Mesenchymal stem cell (in vitro differentiated cells and primary cell): ENCODE results near the gene FHL1.
A peak's percentile ranks its signal among the peaks of the same experiment; 100 is the strongest.

Experiments
- DNase-seq: peaks from one replicate; pipeline ENCODE4 v3.0.0-alpha.2; 2013
- H2AFZ ChIP-seq: one replicate; pipeline ENCODE4 v1.6.1; 2013; ENCODE audit warnings: low read depth, mild to moderate bottlenecking, control low read depth, inconsistent platforms, low read length, moderate library complexity
- H2AK5ac ChIP-seq: 2 replicates; pipeline ENCODE4 v1.6.1; 2013; ENCODE audit warnings: low read length, moderate library complexity, mild to moderate bottlenecking, inconsistent platforms; ENCODE audit not compliant: severe bottlenecking
- H2BK120ac ChIP-seq: one replicate; pipeline ENCODE4 v1.6.1; 2013; ENCODE audit warnings: low read depth, mild to moderate bottlenecking, inconsistent platforms, low read length, moderate library complexity
- H2BK12ac ChIP-seq, 2 experiments: one replicate each; pipeline ENCODE4 v1.6.1; 2013; ENCODE audit warnings: inconsistent platforms in 2 of 2, low read length in 2 of 2, mild to moderate bottlenecking in 2 of 2, moderate library complexity in 2 of 2, control low read depth in 1 of 2
- H2BK15ac ChIP-seq: one replicate; pipeline ENCODE4 v1.6.1; 2013; ENCODE audit warnings: mild to moderate bottlenecking, low read depth, inconsistent platforms; ENCODE audit not compliant: poor library complexity, severe bottlenecking
- H2BK5ac ChIP-seq: 2 replicates; pipeline ENCODE4 v1.6.1; 2013; ENCODE audit warnings: low read depth, mild to moderate bottlenecking, low read length, control low read depth, inconsistent platforms; ENCODE audit not compliant: poor library complexity, severe bottlenecking
- H3K14ac ChIP-seq, 2 experiments: one replicate each; pipeline ENCODE4 v1.6.1; 2013; ENCODE audit warnings: inconsistent platforms in 2 of 2, low read length in 2 of 2, control low read depth in 1 of 2, mild to moderate bottlenecking in 1 of 2, moderate library complexity in 1 of 2
- H3K18ac ChIP-seq, 2 experiments: one replicate each; pipeline ENCODE4 v1.6.1; 2013; ENCODE audit warnings: inconsistent platforms in 2 of 2, low read length in 2 of 2, control low read depth in 1 of 2, low read depth in 1 of 2, mild to moderate bottlenecking in 1 of 2
- H3K23ac ChIP-seq, 2 experiments: one replicate each; pipeline ENCODE4 v1.6.1; 2013; ENCODE audit warnings: inconsistent platforms in 2 of 2, low read length in 2 of 2, mild to moderate bottlenecking in 2 of 2, moderate library complexity in 2 of 2, control low read depth in 1 of 2
- H3K27ac ChIP-seq: 2 replicates; pipeline ENCODE4 v1.5.1; 2013; ENCODE audit warnings: mild to moderate bottlenecking, moderate library complexity, low read length, control low read depth, inconsistent platforms; ENCODE audit not compliant: poor library complexity, severe bottlenecking
- H3K27me3 ChIP-seq, 2 experiments: 2 replicates each; pipeline versions ENCODE4 v1.6.1 to v1.7.0; 2013; ENCODE audit warnings: low read length in 2 of 2, mild to moderate bottlenecking in 2 of 2, moderate library complexity in 2 of 2, control low read depth in 1 of 2, inconsistent platforms in 1 of 2; ENCODE audit not compliant: control insufficient read depth in 1 of 2, insufficient read depth in 1 of 2
- H3K36me3 ChIP-seq, 2 experiments: 2 replicates each; pipeline versions ENCODE4 v1.6.1 to v1.7.0; 2013; ENCODE audit warnings: low read length in 2 of 2, control low read depth in 1 of 2, inconsistent platforms in 1 of 2, low read depth in 1 of 2, mild to moderate bottlenecking in 1 of 2; ENCODE audit not compliant: insufficient read depth in 2 of 2, control insufficient read depth in 1 of 2
- H3K4ac ChIP-seq, 2 experiments: one replicate each; pipeline ENCODE4 v1.6.1; 2013; ENCODE audit warnings: inconsistent platforms in 2 of 2, low read length in 2 of 2, mild to moderate bottlenecking in 2 of 2, moderate library complexity in 2 of 2, control low read depth in 1 of 2, low read depth in 1 of 2
- H3K4me1 ChIP-seq: 2 replicates; pipeline ENCODE4 v1.6.1; 2013; ENCODE audit warnings: low read depth, low read length, control low read depth; ENCODE audit not compliant: control insufficient read depth, insufficient read depth
- H3K4me2 ChIP-seq: 2 replicates; pipeline ENCODE4 v1.6.1; 2013; ENCODE audit warnings: low read length, mild to moderate bottlenecking, inconsistent platforms; ENCODE audit not compliant: poor library complexity, severe bottlenecking
- H3K4me3 ChIP-seq, 2 experiments: 2 replicates each; pipeline versions ENCODE4 v1.5.1 to v1.7.0; 2013; ENCODE audit warnings: low read length in 2 of 2, mild to moderate bottlenecking in 2 of 2, control low read depth in 1 of 2, low read depth in 1 of 2; ENCODE audit not compliant: insufficient read depth in 1 of 2
- H3K79me1 ChIP-seq: replicated peaks from 2 replicates; pipeline ENCODE4 v1.6.1; 2013; ENCODE audit warnings: mild to moderate bottlenecking, control low read depth, low read length, inconsistent platforms; ENCODE audit not compliant: poor library complexity, severe bottlenecking
- H3K9ac ChIP-seq: 2 replicates; pipeline ENCODE4 v1.7.0; 2013; ENCODE audit warnings: mild to moderate bottlenecking, low read length, moderate library complexity
- H3K9me3 ChIP-seq: 2 replicates; pipeline ENCODE4 v1.7.0; 2013; ENCODE audit warnings: mild to moderate bottlenecking, low read length; ENCODE audit not compliant: control insufficient read depth
- H4K8ac ChIP-seq: one replicate; pipeline ENCODE4 v1.6.1; 2013; ENCODE audit warnings: inconsistent platforms, mild to moderate bottlenecking, low read length, moderate library complexity
- H4K91ac ChIP-seq: one replicate; pipeline ENCODE4 v1.6.1; 2013; ENCODE audit warnings: mild to moderate bottlenecking, low read length, inconsistent platforms
- WGBS: methylation state at CpG from one replicate; pipeline ENCODE4 v1.1.7; 2013; ENCODE audit warnings: mixed read lengths; 5-methylcytosine and 5-hydroxymethylcytosine counted together

The FHL1 gene

DNA sequence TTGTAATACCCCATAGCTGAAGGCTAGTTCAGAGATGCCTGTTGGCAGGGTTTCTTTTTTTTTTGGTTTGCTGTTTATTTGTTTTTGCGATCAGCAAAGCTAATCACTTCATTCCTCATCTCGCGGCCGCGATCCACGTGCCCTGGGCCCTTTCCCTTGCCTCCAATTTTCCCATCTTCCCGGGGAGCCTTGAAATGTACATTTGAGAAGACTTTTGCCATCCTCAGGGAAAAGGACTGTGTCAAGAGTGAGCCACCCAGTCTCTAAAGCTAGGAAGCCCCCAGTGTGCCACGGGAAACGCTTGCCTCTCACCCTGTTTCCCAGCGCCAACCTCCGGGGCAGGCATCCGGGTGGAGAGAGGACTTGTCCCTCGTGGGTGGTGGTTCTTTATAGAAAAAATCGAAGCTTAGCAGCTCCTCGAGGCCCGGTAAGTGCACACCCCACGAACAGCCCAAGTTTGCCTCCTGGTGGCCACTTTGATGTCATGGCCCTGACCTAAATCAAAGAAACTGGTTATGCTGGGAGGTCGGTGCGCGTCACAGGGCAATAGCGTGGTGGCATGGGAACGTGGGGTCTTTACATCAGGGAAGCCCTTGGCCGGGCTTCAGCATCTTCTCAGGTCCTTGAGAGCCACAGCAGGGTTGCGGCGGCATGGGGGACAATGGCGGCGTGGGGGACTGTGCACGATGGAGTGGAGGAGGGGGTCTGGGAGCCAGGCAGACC is 61.8 kb downstream of the FHL1 start:
- peak overlapping the region in 1 of 2 experiments; percentile 57 for H3K18ac ChIP-seq
- no peak overlapping the region for H4K8ac ChIP-seq
- no peak overlapping the region for H2AFZ ChIP-seq
- H3K4me1 ChIP-seq = peaks cover 24% of the 10 kb centered on the region
- no peak overlapping the region for H2BK15ac ChIP-seq
- peak overlapping the region; percentile 68 for H4K91ac ChIP-seq
- H3K9me3 ChIP-seq = no peaks in the 10 kb centered on the region
- no peak overlapping the region for H3K4me2 ChIP-seq
- H3K9ac ChIP-seq = peak overlapping the region; percentile 73
- peaks cover 31 to 42% of the 10 kb centered on the region in 2 experiments for H3K36me3 ChIP-seq
- no peak overlapping the region for H3K23ac ChIP-seq
- peaks cover 0 to 35% of the 10 kb centered on the region in 2 experiments for H3K27me3 ChIP-seq
- peaks cover 11% of the 10 kb centered on the region for H3K79me1 ChIP-seq
- H3K4me3 ChIP-seq = no peak overlapping the region
- 71% methylated on average over 27 of the region's 28 CpGs for WGBS
- H2AK5ac ChIP-seq = peak overlapping the region; percentile 94
- H3K27ac ChIP-seq = peak overlapping the region; percentile 89
- peak overlapping the region; percentile 89 for H2BK5ac ChIP-seq
- H2BK120ac ChIP-seq = no peak overlapping the region
- no peak overlapping the region for H2BK12ac ChIP-seq
- DNase-seq = peak; percentile 62
- H3K14ac ChIP-seq = no peak overlapping the region
- no peak overlapping the region for H3K4ac ChIP-seq

DNA sequence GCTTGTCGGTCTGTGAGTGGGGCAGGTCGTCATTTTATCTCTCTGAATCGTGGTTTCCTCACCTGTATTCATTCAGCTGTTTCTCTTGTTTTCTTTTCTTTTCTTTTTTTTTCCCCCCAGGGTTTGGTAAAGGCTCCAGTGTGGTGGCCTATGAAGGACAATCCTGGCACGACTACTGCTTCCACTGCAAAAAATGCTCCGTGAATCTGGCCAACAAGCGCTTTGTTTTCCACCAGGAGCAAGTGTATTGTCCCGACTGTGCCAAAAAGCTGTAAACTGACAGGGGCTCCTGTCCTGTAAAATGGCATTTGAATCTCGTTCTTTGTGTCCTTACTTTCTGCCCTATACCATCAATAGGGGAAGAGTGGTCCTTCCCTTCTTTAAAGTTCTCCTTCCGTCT is 62.4 kb downstream of the FHL1 start:
- DNase-seq = no peak
- H3K79me1 ChIP-seq = peaks cover 11% of the 10 kb centered on the region
- H3K4me1 ChIP-seq = peaks cover 24% of the 10 kb centered on the region
- 86% methylated on average over 6 of the region's 9 CpGs for WGBS
- H2AK5ac ChIP-seq = peak overlapping the region; percentile 94
- H2BK15ac ChIP-seq = no peak overlapping the region
- no peak overlapping the region for H3K14ac ChIP-seq
- peak overlapping the region; percentile 73 for H3K9ac ChIP-seq
- H3K4me2 ChIP-seq = no peak overlapping the region
- H2BK5ac ChIP-seq = peak overlapping the region; percentile 31
- no peak overlapping the region for H3K4me3 ChIP-seq
- no peak overlapping the region for H2BK12ac ChIP-seq
- H3K18ac ChIP-seq = no peak overlapping the region
- H3K27me3 ChIP-seq = peaks cover 0 to 35% of the 10 kb centered on the region in 2 experiments
- H2BK120ac ChIP-seq = no peak overlapping the region
- H4K8ac ChIP-seq = no peak overlapping the region
- peaks cover 31 to 42% of the 10 kb centered on the region in 2 experiments for H3K36me3 ChIP-seq
- no peak overlapping the region for H3K23ac ChIP-seq
- no peak overlapping the region for H3K4ac ChIP-seq
- H4K91ac ChIP-seq = peak overlapping the region; percentile 68
- H3K27ac ChIP-seq = peak overlapping the region; percentile 89
- H2AFZ ChIP-seq = no peak overlapping the region
- H3K9me3 ChIP-seq = no peaks in the 10 kb centered on the region

DNA sequence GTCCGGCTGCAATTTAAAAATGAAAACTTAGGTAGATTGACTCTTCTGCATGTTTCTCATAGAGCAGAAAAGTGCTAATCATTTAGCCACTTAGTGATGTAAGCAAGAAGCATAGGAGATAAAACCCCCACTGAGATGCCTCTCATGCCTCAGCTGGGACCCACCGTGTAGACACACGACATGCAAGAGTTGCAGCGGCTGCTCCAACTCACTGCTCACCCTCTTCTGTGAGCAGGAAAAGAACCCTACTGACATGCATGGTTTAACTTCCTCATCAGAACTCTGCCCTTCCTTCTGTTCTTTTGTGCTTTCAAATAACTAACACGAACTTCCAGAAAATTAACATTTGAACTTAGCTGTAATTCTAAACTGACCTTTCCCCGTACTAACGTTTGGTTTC is 62.9 kb downstream of the FHL1 start:
- no peak for DNase-seq
- no peak overlapping the region for H3K14ac ChIP-seq
- H3K27me3 ChIP-seq = peaks cover 0 to 35% of the 10 kb centered on the region in 2 experiments
- no peaks in the 10 kb centered on the region for H3K9me3 ChIP-seq
- peak overlapping the region in 1 of 2 experiments; percentile 33 for H3K18ac ChIP-seq
- no peak overlapping the region for H2AK5ac ChIP-seq
- no peak overlapping the region for H3K4me2 ChIP-seq
- peaks cover 31 to 42% of the 10 kb centered on the region in 2 experiments for H3K36me3 ChIP-seq
- H3K4me1 ChIP-seq = peaks cover 26% of the 10 kb centered on the region
- peaks cover 11% of the 10 kb centered on the region for H3K79me1 ChIP-seq
- no peak overlapping the region for H2BK15ac ChIP-seq
- H2BK12ac ChIP-seq = no peak overlapping the region
- 47% methylated on average over 6 of the region's 7 CpGs for WGBS
- no peak overlapping the region for H3K23ac ChIP-seq
- H3K9ac ChIP-seq = peak overlapping the region; percentile 73
- no peak overlapping the region for H4K91ac ChIP-seq
- no peak overlapping the region for H3K4me3 ChIP-seq
- H3K27ac ChIP-seq = peak overlapping the region; percentile 89
- H2BK120ac ChIP-seq = no peak overlapping the region
- H2BK5ac ChIP-seq = peak overlapping the region; percentile 19
- H3K4ac ChIP-seq = no peak overlapping the region
- H4K8ac ChIP-seq = no peak overlapping the region
- no peak overlapping the region for H2AFZ ChIP-seq

DNA sequence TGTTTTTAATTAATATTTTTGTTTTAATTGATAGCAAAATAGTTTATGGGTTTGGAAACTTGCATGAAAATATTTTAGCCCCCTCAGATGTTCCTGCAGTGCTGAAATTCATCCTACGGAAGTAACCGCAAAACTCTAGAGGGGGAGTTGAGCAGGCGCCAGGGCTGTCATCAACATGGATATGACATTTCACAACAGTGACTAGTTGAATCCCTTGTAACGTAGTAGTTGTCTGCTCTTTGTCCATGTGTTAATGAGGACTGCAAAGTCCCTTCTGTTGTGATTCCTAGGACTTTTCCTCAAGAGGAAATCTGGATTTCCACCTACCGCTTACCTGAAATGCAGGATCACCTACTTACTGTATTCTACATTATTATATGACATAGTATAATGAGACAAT is 63.5 kb downstream of the FHL1 start:
- Histone ChIP-seq H3K4ac (no peak overlapping the region), H3K27ac (peak overlapping the region; percentile 89), H3K9me3 (no peaks in the 10 kb centered on the region), H4K91ac (no peak overlapping the region), H3K4me1 (peaks cover 26% of the 10 kb centered on the region), H3K4me3 (no peak overlapping the region), H3K79me1 (peaks cover 11% of the 10 kb centered on the region), H2BK15ac (no peak overlapping the region), H3K23ac (no peak overlapping the region), H4K8ac (no peak overlapping the region), H3K27me3 (peaks cover 0 to 35% of the 10 kb centered on the region in 2 experiments), H2BK120ac (no peak overlapping the region), H3K9ac (peak overlapping the region; percentile 51), H2AFZ (no peak overlapping the region), H2BK5ac (no peak overlapping the region), H2BK12ac (no peak overlapping the region), H3K18ac (no peak overlapping the region), H3K36me3 (peaks cover 31 to 42% of the 10 kb centered on the region in 2 experiments), H3K14ac (no peak overlapping the region), H3K4me2 (no peak overlapping the region), H2AK5ac (no peak overlapping the region)
- no peak for DNase-seq
- WGBS = 56% methylated on average over 3 of the region's 5 CpGs
